A172 (cell line): ENCODE measurements around the gene PSMG4. TPM values are rescaled to one million over a fixed set of nuclear protein-coding genes. Genes with fewer than 3 reads are reported as not detected.

Source experiments
- DNase-seq: peaks from one replicate; pipeline ENCODE4 v3.0.0-alpha.2; 2015; ENCODE audit warnings: low spot score
- total RNA-seq: library from RNA; depleted of rRNA; stranded (reverse); fragments of >200 nt; shearing (Covaris generic); gene quantifications from 2 replicates; pipeline ENCODE4 v1.2.3, GENCODE V29; 2014

The PSMG4 gene
- total RNA-seq, 1 experiment from 2014 or later, result 38.4 TPM

DNA sequence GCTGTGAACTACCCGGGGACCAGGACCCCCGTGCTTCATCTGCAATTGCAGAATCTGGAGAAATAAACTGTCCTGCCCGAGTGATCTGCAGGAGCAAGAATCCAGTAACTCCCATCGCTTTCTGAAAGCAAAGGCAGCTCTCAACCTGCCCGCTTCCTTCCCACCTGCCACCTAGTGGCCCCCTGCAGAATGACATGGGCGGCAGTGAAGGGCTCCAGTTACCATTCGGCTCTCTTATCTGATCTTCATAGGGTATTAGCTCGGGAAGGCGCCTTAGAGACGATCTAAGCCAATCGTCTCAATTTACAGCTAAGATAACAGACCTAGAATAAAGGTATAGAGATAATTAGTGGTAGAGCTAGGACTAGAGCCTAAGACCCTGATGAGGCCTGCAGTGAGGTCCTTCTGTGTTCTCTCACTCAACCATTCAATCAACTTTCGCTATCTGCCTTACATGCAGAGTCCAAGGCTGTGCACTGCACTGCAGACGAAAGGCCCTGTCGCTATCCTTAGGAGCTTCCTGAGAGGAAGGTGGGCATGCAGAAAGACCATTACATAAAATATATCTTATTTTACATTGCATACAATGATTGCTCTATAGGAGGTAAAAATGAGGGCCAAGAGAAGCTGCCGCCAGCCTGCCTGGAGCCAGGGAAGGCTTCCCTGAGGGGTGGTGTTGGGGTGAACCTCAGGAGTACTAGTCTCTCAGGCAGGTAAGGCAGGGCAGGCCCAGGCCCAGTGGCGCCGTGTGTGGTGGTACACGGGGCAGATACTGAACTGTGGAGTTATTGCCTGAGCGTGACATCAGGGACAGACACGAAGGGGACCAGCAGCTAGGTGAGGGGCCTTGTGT is 7.1 kb upstream of the PSMG4 start:
- peak; percentile 86 for DNase-seq

DNA sequence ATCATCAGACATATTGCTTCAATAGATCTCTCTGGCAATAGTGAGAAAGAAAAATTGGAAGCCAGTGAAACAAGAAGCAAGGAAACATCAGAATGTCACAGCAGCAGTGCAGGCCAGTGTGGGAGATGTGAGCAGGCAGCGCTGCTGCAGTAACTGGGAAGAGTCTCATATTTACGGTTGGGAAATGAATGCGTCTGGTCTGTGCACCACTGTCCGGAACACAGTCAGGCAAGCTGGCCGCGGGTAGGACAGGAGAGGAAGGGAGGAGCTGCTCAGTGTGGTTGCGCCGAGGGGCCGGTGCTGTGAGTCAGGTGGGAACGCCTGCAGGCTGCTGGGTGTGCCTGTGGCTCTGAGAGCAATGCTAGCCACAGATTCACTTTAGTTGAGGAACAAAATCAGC is 6.4 kb upstream of the PSMG4 start:
- peak; percentile 75 for DNase-seq

DNA sequence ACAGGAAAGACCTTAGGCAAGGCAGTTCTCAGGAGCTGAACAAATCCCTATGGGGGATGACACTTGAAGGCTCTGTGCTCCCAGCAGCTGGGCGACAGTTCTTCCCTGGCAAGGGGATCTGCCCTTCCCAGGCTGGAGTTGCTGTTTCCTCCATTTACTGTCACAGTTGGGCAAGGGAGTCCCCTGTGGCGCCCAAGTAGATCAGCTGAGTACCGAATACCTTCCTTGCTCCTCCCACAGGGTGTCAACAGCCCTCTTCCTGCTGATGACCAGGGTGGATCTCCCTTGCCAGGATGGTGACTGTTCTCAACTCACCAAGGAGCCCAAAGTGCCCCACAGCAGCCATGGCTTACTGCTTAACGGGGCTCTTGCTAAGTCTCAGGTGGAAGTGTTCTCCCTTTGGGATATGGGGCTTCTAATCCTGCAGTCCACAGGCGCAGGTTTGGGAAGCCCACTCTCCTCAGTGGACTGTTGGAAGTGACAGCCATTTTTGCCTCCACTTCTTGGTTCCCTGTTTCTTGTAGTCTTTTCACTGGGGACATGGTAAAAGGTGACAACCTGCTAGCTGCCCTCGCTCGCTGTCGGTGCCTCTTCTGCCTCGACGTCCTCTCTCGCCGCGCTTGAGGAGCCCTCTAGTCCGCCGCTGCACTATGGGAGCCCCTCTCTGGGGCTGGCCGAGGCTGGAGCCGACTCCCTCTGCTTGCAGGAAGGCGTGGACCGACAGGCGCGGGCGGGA is 5.7 kb upstream of the PSMG4 start:
- DNase-seq, result peak; percentile 48

DNA sequence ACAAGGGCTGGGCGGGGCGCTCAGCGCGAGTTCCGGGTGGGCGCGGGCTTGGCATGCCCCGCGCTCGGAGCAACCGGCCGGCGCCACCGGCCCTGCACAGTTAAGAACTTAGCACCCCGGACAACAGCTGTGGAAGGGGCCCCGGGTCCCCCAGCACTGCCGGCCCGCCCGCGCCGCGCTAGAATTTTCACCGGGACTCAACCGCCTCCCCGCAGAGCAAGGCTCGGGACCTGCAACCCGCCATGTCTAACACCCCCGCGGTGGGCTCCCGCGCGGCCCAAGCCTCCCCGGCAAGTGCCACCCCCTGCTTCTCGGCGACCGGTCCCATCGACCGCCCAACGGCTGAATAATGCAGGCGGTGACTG is 5.2 kb upstream of the PSMG4 start:
- DNase-seq, result no peak

DNA sequence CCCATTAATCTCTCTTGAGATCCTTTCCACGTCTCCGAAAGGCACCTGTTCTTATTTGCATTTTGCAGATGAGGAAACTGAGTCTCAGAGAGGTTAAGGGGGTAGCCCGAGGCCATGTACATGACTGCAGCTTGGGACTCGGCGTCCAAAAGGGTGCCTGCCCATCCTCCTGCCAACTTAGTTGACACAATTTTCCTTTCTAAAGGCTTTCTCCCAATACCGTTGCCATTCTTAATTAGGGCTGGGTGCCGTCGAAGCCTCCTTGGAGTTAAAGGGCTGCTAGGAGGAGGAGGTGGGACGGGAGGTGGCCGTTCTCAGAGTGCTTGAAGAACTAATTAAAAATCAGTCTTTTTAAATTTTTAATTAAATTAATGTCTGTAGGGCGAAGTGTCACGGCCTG is 546 bp upstream of the PSMG4 start:
- DNase-seq, result no peak

DNA sequence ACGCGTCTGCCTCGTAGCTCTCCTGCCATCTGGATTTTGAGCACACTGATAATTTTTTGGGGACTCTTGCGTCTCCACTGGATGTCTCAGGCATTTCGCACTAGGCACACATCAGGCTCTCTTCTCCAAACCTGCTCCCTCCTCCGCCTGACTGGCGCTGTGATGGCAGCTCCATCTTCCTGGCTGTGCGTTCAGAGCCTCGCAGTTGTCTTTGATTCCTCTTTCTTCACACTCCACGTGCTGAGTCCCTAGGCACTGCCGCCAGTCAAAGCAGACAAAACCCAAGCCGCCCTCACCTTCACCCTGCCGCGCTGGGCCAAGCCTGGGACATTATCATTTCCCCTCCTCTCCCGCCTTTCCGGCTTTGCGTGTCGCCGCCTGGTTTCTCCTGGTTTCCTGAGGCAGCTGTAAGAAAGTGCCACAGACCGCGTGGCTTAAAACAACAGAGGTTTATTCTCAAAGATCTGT is 778 bp downstream of the PSMG4 start:
- no peak for DNase-seq

DNA sequence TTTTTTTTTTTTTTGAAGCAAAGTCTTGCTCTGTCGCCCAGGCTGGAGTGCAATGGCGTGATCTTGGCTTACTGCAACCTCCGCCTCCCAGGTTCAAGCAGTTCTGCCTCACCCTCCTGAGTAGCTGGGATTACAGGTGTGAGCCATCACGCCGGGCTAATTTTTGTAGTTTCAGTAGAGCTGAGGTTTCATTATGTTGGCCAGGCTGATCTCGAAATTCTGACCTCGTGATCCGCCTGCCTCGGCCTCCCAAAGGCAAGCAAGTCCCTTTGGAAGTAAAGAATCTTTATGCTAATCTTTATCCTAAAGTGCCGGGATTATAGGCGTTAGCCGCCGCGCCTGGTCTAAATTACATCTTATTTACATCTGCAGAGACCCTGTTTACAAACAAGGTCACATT is 1.5 kb downstream of the PSMG4 start:
- DNase-seq, result no peak

DNA sequence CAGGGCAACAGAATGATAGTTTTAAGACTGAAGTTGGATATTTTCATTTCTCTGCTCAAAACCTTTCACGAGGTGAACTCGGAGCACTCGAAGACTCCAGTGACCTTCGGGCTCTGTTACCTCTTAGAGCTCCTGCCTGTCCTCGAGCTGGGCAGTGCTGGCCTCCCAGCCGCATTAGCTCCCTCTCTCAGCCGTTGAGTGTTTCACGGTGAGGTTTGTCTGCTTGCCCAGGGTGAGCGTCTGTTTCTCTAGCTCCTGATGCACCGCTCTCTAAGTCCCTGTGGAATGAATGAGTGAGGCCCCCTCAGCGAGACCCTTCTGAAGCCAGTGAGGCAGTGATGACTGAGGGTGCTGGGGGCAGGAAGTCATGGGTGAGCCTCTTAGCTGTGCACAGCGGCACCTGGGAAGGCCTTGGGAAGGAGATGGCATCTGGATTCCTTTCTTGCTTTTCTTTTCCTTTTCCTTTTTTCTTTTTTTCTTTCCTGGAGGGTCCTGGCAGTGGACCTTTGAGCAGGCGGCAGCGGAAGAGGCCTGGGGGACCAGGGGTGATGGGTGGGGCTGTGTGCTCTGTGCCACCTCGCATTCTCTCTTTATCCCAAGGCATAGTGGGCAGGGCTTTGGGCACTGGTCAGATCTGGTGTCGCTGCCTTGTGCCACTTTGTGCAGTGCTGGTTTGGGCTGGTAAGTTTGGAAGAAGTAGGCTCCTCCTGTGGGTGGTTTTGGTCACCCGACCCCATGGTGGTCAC is 2.2 kb downstream of the PSMG4 start:
- no peak for DNase-seq

DNA sequence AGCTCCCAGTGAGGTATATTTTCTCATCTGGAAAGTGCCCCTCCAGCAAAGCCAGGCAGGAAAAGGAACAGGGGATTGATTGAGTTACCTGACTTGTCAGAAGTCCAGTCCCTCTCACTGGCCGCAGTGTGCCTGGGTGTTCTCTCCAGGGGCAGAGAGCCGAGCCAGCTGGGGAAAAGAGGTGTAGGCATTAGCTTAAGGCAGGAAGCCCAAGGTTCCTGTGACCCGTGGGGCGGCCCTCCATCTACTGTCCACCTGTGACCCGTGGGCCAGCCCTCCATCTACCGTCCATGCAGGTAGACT is 2.7 kb downstream of the PSMG4 start:
- no peak for DNase-seq

DNA sequence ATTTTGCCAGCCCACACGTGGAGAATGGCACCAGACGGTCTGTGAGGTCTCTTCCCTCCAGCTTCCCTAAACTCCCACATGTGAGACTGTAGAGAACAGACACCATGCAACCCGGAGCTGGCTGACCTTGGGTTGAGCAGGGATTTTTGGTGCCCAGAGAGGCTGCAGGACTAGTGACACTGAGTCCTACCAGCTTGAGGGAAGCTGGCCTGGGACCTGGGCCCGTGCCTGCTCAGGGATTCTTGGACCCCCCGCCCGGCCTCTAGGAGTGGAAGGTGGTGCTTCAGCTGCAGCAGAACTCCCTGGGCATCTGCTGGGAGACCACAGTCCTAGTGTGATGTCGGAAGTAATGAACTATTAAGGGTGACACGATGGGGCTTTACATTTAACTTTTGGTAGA is 3.2 kb downstream of the PSMG4 start:
- no peak for DNase-seq

DNA sequence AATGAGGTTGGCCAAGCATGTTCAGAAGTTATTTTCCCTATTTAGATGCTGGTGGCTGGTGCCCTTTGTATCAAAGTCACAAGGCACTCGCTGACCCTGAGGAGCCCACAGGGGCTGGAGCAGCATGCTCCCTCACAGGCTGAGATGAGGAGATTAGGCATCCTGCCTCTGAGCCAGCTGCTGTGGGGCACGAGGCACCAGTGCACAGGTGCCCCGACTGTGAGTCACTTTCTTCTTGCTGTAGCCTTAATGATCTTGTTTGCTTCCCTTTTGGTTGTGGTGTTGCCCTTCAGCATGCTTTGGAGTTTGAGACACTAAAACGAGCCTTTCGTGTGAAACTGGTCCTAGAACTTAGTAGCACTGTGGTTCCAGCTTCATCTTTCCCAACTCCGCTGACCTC is 4.3 kb downstream of the PSMG4 start:
- DNase-seq, result peak; percentile 32

DNA sequence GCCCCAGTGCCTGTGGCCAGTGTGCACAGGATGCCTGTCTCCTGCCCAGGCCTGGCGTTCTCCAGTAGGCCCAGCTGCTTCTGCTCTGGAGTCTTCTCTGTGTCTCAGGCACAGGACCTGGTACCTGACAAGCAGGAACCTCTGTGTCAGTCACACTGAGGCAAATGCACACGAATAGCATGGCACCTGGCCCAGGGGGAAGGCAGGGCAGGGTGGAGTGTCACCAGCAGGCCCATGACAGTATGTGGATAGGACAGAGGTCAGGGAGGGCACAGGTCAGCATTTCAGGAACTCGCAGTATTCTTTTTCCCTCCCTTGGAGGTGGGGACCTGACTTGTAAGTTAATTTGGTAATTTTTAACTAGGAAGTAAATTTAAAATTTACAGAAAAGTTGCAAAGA is 5.6 kb downstream of the PSMG4 start:
- no peak for DNase-seq

DNA sequence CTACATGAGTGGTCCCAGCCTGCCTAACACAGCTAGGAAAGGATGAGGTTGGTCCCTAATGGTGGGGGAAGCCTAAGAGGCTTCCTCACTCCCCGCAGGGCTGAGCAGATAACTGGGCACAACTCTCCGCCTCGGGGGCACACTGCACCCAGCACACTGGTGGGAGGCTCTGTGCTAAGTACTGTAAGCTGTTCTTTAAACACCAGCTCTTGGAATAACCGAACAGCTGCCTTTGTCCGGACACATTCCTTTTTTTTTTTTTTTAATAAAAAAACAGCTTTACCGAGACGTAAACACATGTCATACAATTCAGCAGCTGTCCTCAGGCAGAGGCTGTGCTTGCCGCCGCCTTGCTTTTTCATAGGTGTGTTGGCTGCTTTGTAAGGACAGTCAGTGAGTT is 6.9 kb downstream of the PSMG4 start:
- DNase-seq, result no peak

DNA sequence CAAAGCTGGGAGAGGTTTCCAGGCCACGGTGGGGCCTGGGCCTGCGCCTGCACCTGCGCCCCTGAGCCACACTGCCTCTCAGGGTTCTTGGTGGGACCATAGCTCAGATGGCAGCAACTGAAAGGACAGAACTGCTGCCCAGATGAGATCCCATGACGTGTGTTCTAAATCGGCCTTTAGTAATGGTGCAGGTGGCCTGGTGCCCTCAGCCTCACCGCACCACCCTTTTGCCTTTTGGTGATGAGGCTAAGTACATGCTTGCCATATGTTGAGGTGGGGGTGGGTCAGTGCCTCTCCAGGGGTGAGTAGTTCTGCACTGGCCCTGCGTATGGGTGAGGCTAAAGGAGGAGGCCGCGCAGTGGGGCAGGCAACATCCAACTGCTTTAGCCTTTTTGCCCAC is 7.4 kb downstream of the PSMG4 start:
- DNase-seq, result no peak

DNA sequence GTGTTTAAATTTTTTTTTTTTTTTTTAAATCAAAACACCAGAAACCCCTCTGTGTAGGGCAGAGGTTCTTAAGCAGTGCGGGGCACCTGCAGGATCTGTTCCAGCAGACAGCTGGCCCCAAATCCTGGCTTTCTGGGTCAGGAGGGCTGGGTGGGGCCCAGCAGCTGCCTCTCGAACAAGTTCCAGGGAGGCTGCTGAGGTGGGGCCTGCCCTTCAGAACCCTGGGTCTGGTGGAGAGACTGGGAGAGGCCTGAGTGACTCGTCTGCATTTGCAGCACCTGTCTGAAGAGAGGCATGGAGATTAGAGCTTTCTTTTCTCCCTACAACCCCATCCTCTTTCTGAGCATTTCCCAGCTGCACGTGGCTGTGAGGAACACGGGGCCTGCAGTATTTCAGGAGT is 8.4 kb downstream of the PSMG4 start:
- DNase-seq, result no peak

DNA sequence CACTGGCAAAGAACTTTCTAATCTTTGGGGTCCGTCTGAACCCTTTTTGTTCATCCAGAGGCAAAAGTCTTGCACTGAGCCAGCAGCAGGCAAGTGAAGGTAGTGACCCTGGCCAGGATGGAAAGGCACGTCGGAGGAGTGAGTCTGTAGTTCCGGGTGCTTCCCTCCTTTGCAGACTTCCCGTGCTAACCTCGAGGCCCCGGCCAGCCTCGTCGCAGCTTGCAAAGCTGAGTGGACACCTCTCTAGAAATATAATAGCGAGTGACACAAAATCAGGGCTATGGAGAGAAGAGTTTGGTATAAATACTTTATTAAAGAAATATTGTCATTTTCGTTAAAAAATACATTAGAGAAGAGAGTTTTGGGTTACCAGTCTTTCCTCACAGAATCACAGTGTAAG is 9.9 kb downstream of the PSMG4 start:
- no peak for DNase-seq

DNA sequence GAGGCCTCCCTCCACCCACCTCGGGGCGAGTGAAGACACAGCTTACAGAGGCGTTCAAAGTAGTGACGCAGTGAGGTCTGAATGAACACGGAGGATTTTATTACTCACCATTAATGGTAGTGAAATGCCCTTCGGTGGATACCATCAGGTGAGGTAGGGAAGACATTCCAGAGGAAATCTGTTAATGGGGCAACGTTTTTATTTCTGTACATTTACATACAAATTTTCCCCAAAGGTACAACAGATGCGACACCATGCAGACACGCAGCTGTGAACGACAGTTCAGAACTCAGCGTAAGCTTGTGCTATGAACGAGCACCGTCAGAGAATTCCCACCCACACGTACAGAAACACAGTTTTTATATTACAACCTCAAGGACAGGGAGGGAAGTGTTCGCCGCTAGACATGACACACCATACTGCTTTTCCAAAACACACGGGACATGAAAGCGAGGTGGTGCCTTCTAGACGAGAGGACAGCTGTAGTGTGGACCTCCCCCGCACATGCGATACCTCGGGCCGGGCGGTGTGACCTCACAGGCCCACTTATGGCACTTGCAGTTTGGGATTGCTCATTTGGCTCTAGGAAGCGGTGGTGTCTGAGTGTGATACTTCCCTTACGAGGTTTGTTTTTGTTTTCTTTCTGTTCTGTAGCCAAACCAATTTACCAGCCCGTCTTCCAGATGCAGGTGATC is 10.7 kb downstream of the PSMG4 start:
- no peak for DNase-seq

DNA sequence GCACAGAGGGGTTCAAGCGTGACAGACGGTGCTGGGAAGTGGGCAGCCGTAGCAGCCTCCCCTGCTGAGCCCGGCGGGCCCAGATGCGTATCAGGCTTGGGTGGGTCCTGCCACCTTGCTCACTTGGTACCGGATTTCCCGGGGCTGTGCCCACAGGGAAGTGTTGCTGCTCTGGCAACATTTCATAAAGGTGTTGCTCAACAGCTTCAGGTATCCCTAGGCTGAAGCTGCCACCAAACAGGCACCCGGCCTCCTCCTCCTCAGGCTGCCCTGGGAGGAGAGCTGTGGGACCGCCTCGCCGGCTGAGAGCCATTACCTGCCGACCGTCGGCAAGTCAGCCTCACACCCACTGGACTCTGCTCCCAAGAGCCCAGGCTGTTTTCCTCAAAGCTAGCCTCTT is 11.5 kb downstream of the PSMG4 start:
- DNase-seq, result no peak

DNA sequence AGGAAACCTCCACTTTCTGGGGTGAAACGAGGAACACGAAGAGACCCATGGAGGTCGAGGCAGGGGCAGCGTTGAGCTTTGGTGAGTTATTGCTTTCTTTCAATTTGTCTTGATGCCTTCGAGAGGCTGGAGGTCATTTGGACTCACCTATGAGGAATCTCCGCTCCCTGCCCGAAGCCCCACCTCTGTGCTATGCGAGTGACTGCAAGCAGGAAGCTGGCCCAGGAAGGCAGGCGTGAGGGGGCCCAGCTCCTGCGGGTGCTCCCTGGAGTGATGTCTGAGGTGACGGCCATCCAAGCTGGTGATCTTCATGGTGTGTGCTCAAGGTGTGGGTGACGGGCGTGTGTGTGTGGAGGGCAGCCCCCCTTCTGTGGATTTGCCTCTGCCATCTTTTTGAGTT is 13.0 kb downstream of the PSMG4 start:
- DNase-seq, result no peak

DNA sequence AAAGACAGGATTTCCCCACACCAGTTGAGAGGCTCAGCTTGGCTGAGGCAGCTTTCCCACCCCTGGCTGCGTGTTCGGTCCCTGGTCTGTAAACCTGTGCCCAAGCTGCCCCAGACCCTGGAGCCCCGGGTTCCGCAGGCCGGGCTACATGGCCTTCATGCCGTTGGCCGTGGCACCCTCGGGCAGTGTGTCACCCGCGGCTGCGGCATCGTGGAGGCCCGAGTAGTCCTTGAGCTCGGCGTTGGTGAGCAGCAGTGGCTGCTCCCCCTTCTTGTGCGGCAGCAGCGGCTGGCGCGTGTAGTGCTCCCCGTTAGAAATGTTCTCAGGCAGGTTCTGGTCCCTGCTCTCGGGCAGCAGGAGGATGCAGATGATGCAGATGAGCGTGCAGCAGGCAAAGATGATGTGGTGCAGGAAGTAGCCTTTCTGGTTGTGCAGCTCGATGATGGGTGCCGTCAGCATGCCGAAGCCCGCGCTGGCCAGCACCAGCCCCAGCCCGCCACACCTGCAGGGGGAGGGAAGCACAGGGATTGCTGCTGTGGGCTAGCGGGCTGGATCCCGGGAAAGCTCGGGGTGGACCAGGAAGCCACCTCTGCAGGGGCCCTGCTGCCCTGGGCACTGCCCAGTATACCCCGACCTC is 14.3 kb downstream of the PSMG4 start:
- no peak for DNase-seq

DNA sequence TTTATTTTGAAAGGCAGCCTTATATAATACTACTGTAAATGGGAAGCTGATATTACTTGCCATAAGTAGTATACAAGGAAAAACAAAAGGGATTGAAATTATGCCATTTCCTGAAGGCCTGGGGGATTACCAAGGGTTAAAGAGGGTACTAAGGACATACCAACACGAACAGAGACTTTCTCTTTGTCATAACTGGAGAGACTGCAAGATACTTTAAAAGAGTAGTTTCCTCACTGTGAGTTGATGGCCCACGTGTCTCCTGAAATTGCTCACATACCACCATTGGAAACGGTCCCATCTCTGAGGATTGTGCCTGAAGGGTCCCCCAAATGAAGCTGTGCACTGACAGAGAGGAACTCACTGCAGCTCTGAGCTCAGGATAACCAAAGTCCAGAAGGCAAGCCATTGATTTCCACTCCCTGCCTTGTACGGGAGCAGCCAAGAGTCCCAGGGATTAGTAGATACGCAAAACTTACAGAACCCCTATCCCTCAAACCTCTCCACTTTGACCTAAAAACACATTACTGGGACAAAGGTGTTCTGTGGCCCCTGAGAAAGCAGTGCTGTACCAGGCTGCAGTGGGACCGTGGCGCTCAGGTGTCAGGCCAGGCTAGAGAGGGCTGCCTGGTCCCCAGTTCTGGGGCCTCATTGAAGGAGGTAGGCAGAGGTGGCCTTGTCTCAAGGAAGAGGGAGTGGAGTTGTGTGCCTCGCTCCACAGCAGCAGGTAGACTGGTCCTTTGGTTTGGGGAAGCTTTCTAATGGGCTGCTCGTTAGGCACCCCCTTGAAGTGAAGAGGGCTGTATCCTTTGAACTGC is 15.2 kb downstream of the PSMG4 start:
- no peak for DNase-seq
